H1 (cell line): ENCODE results near the gene RPTOR. TPM values are rescaled to one million over a fixed set of nuclear protein-coding genes. Genes with fewer than 3 reads are reported as not detected.

ENCODE experiments used
- CTCF ChIA-PET: fragments of 300-600 bp; sonication (Branson Sonifier 250); formaldehyde crosslinking; loops from one replicate; lab custom pipeline; 2021; ENCODE audit not compliant: partially characterized antibody; lab: Charles Lee
- POLR2A ChIA-PET: fragments of 300-600 bp; sonication (Branson Sonifier 250); formaldehyde crosslinking; loops from one replicate; lab custom pipeline; 2021; ENCODE audit warnings: inconsistent platforms; ENCODE audit not compliant: partially characterized antibody; lab: Charles Lee
- DNase-seq, 2 experiments: peaks; one replicate each; pipeline versions ENCODE4 v3.0.0 to v3.0.0-alpha.2; 2010 to 2022; ENCODE audit warnings: low spot score in 2 of 2, low read depth in 1 of 2, mixed read lengths in 1 of 2
- FAIRE-seq: peaks from 2 replicates; lab custom pipeline; 2011; peaks lifted over from hg19 to GRCh38; lab: Jason Lieb, UNC
- H2AFZ ChIP-seq: 2 replicates; pipeline ENCODE4 v1.8.1; 2012; ENCODE audit warnings: low read length, inconsistent platforms
- H2AK5ac ChIP-seq: 2 replicates; pipeline ENCODE4 v1.6.1; 2013; ENCODE audit warnings: low read depth, low read length
- H2BK120ac ChIP-seq: replicated peaks from 2 replicates; pipeline ENCODE3; 2013; ENCODE audit warnings: low read depth, low read length, inconsistent platforms
- H2BK12ac ChIP-seq: 2 replicates; pipeline ENCODE4 v1.6.1; 2013; ENCODE audit warnings: low read depth, low read length
- H2BK15ac ChIP-seq: 2 replicates; pipeline ENCODE4 v1.6.1; 2013; ENCODE audit warnings: low read length
- H2BK20ac ChIP-seq: 2 replicates; pipeline ENCODE4 v1.6.1; 2013; ENCODE audit warnings: low read length
- H2BK5ac ChIP-seq: 2 replicates; pipeline ENCODE4 v1.6.1; 2013; ENCODE audit warnings: low read depth, low read length
- H3K14ac ChIP-seq: 2 replicates; pipeline ENCODE4 v1.6.1; 2013; ENCODE audit warnings: inconsistent platforms; ENCODE audit not compliant: insufficient read length
- H3K18ac ChIP-seq: 2 replicates; pipeline ENCODE4 v1.6.1; 2013; ENCODE audit warnings: low read length; ENCODE audit errors: extremely low read depth
- H3K23ac ChIP-seq: 2 replicates; pipeline ENCODE4 v1.6.1; 2013; ENCODE audit warnings: inconsistent platforms; ENCODE audit not compliant: insufficient read length
- H3K23me2 ChIP-seq: 2 replicates; pipeline ENCODE4 v1.6.1; 2013; ENCODE audit warnings: low read depth, low read length
- H3K27ac ChIP-seq: 2 replicates; pipeline ENCODE4 v1.6.1; 2011; ENCODE audit warnings: low read depth, low read length, inconsistent platforms
- H3K27me3 ChIP-seq, 4 experiments: replicated peaks in 1 of 4; 1 replicate in 1 of 4; 2 replicates in 3 of 4; pipeline versions ENCODE4 v1.6.1 to v1.8.1; 2011 to 2013; ENCODE audit warnings: low read length in 3 of 4, mild to moderate bottlenecking in 3 of 4, inconsistent platforms in 2 of 4, mixed read lengths in 2 of 4, moderate library complexity in 1 of 4; ENCODE audit not compliant: control insufficient read depth in 3 of 4, insufficient read depth in 3 of 4; ENCODE audit errors: extremely low read depth in 1 of 4
- H3K36me3 ChIP-seq, 4 experiments: 2 replicates each; pipeline versions ENCODE4 v1.6.1 to v1.8.1; 2011 to 2013; ENCODE audit warnings: mild to moderate bottlenecking in 4 of 4, low read length in 3 of 4, moderate library complexity in 2 of 4, control low read depth in 1 of 4, inconsistent platforms in 1 of 4; ENCODE audit not compliant: insufficient read depth in 4 of 4, control insufficient read depth in 2 of 4
- H3K4ac ChIP-seq: replicated peaks from 2 replicates; pipeline ENCODE3; 2013; ENCODE audit warnings: low read length, low read depth, mixed read lengths, inconsistent platforms; ENCODE audit not compliant: insufficient read length
- H3K4me1 ChIP-seq, 4 experiments: replicated peaks in 1 of 4; 1 replicate in 1 of 4; 2 replicates in 3 of 4; pipeline versions ENCODE4 v1.6.1 to v1.8.1; 2011 to 2013; ENCODE audit warnings: low read length in 3 of 4, inconsistent platforms in 2 of 4, mixed read lengths in 1 of 4; ENCODE audit not compliant: insufficient read depth in 4 of 4, control insufficient read depth in 3 of 4
- H3K4me2 ChIP-seq, 2 experiments: 2 replicates each; pipeline versions ENCODE4 v1.6.1 to v1.8.1; 2011 to 2013; ENCODE audit warnings: low read depth in 2 of 2, low read length in 2 of 2, control low read depth in 1 of 2, inconsistent platforms in 1 of 2, mild to moderate bottlenecking in 1 of 2; ENCODE audit not compliant: insufficient read depth in 1 of 2
- H3K4me3 ChIP-seq, 4 experiments: fragments of 200-600, 300-600 bp in 1 of 4; sonication (generic), shearing (Covaris generic), sonication (Bioruptor Twin) in 1 of 4; 2 replicates each; pipeline versions ENCODE4 v1.5.1 to v1.8.1; 2011 to 2016; ENCODE audit warnings: low read length in 4 of 4, low read depth in 3 of 4, control low read depth in 2 of 4, inconsistent platforms in 2 of 4, mild to moderate bottlenecking in 2 of 4, mixed read lengths in 1 of 4, moderate library complexity in 1 of 4; ENCODE audit not compliant: insufficient read depth in 2 of 4; ENCODE audit errors: extremely low read depth in 1 of 4
- H3K56ac ChIP-seq: replicated peaks from 2 replicates; pipeline ENCODE3; 2013; ENCODE audit warnings: low read depth, mild to moderate bottlenecking, mixed read lengths, low read length, inconsistent platforms; ENCODE audit not compliant: insufficient read length
- H3K79me1 ChIP-seq: 2 replicates; pipeline ENCODE4 v1.6.1; 2013; ENCODE audit warnings: low read depth, low read length, control low read depth
- H3K79me2 ChIP-seq, 2 experiments: 2 replicates each; pipeline versions ENCODE4 v1.6.1 to v1.8.1; 2012 to 2013; ENCODE audit warnings: low read length in 2 of 2, mild to moderate bottlenecking in 2 of 2, inconsistent platforms in 1 of 2; ENCODE audit not compliant: insufficient read depth in 2 of 2, control insufficient read depth in 1 of 2
- H3K9ac ChIP-seq, 4 experiments: replicated peaks in 1 of 4; 1 replicate in 1 of 4; 2 replicates in 3 of 4; pipeline versions ENCODE4 v1.6.1 to v1.8.1; 2011 to 2013; ENCODE audit warnings: low read depth in 3 of 4, low read length in 3 of 4, control low read depth in 2 of 4, mild to moderate bottlenecking in 2 of 4, moderate library complexity in 2 of 4, inconsistent platforms in 1 of 4; ENCODE audit errors: extremely low read depth in 1 of 4
- H3K9me3 ChIP-seq, 2 experiments: 2 replicates each; pipeline versions ENCODE4 v1.6.1 to v1.8.1; 2012 to 2013; ENCODE audit warnings: mild to moderate bottlenecking in 2 of 2, moderate library complexity in 2 of 2, control low read depth in 1 of 2, inconsistent platforms in 1 of 2, low read depth in 1 of 2, low read length in 1 of 2, mixed read lengths in 1 of 2; ENCODE audit not compliant: insufficient read depth in 2 of 2
- H4K20me1 ChIP-seq, 2 experiments: replicated peaks in 1 of 2; 2 replicates each; pipeline versions ENCODE3 to v1.8.1; 2011 to 2013; ENCODE audit warnings: inconsistent platforms in 2 of 2, low read length in 2 of 2, mild to moderate bottlenecking in 1 of 2; ENCODE audit not compliant: insufficient read depth in 2 of 2, control insufficient read depth in 1 of 2
- H4K5ac ChIP-seq: 2 replicates; pipeline ENCODE4 v1.6.1; 2013; ENCODE audit warnings: low read length, low read depth, mixed read lengths, inconsistent platforms; ENCODE audit not compliant: insufficient read length
- H4K8ac ChIP-seq: 2 replicates; pipeline ENCODE4 v1.8.0; 2013; ENCODE audit warnings: mild to moderate bottlenecking, moderate library complexity, low read length, inconsistent platforms; ENCODE audit not compliant: insufficient read depth; ENCODE audit errors: extremely low read depth
- H4K91ac ChIP-seq: replicated peaks from 2 replicates; pipeline ENCODE3; 2013; ENCODE audit warnings: low read length, mixed read lengths, inconsistent platforms; ENCODE audit not compliant: insufficient read length
- ASH2L ChIP-seq: fragments of 200-600, 300-600 bp; sonication (generic); IDR thresholded peaks from one replicate; pipeline ENCODE4 v1.7.1; 2017; ENCODE audit warnings: low read length
- BACH1 ChIP-seq: IDR thresholded peaks from 2 replicates; pipeline ENCODE4 v1.6.1; 2012; ENCODE audit warnings: low read length, improper control_type of control experiment
- EZH2 ChIP-seq: fragments of 200-600 bp; sonication (generic); IDR thresholded peaks from 2 replicates; pipeline ENCODE4 v1.7.1; 2012; ENCODE audit warnings: low read depth, mild to moderate bottlenecking, moderate library complexity, low read length, inconsistent platforms; ENCODE audit not compliant: severe bottlenecking
- FOSL1 ChIP-seq: IDR thresholded peaks from 2 replicates; pipeline ENCODE4 v1.6.1; 2011; ENCODE audit warnings: mild to moderate bottlenecking, low read depth, low read length, moderate library complexity; ENCODE audit not compliant: insufficient read depth
- NANOG ChIP-seq: IDR thresholded peaks from 2 replicates; pipeline ENCODE4 v1.6.1; 2011; ENCODE audit warnings: low read length, low read depth, mild to moderate bottlenecking, inconsistent platforms; ENCODE audit not compliant: insufficient read depth, poor library complexity, severe bottlenecking
- RAD21 ChIP-seq, 2 experiments: IDR thresholded peaks in 1 of 2; conservative IDR thresholded peaks in 1 of 2; 2 replicates each; pipeline ENCODE4 v1.6.1; 2011; ENCODE audit warnings: low read depth in 2 of 2, low read length in 2 of 2, improper control_type of control experiment in 1 of 2, inconsistent platforms in 1 of 2, mild to moderate bottlenecking in 1 of 2, moderate library complexity in 1 of 2
- RFX5 ChIP-seq: IDR thresholded peaks from 2 replicates; pipeline ENCODE4 v1.6.1; 2011; ENCODE audit warnings: low read depth, low read length, improper control_type of control experiment, borderline replicate concordance
- RXRA ChIP-seq: IDR thresholded peaks from 2 replicates; pipeline ENCODE4 v1.6.1; 2011; ENCODE audit warnings: low read depth, mild to moderate bottlenecking, low read length, moderate library complexity; ENCODE audit not compliant: insufficient read depth
- YY1 ChIP-seq: IDR thresholded peaks from 2 replicates; pipeline ENCODE4 v1.6.1; 2011; ENCODE audit warnings: low read depth, mild to moderate bottlenecking, low read length
- WGBS, 2 experiments: shearing (Covaris generic) in 1 of 2; methylation state at CpG; one replicate each; pipeline versions ENCODE4 v1.1.6 to v1.1.7; 2013 to 2015; ENCODE audit warnings: low lambda C conversion rate in 2 of 2, mixed read lengths in 2 of 2, inconsistent platforms in 1 of 2, low coverage in 1 of 2, missing lambda C conversion rate in 1 of 2; ENCODE audit not compliant: insufficient replicate concordance in 2 of 2, insufficient coverage in 1 of 2, insufficient read length in 1 of 2; ENCODE audit errors: extremely low coverage in 1 of 2, missing lambda C conversion rate in 1 of 2; 5-methylcytosine and 5-hydroxymethylcytosine counted together
- polyA plus RNA-seq, 7 experiments: library from polyadenylated mRNA; depleted of rRNA in 3 of 7; stranded (reverse) in 5 of 7; unstranded in 2 of 7; fragments of >200 nt in 5 of 7; fragments of 200-250 nt in 2 of 7; gene quantifications; 1 replicate in 5 of 7; 2 replicates in 1 of 7; 4 replicates in 1 of 7; pipeline versions ENCODE4 v1.2.1 to v1.2.3, GENCODE V29; 2011 to 2013; ENCODE audit warnings: missing spikeins in 2 of 7, mixed read lengths in 2 of 7
- total RNA-seq: library from RNA; stranded (reverse); fragmentation: NEBNext Ultra II Directional; extraction: Animal tissue kit (Norgen Biotek cat#: 25700); gene quantifications from 2 replicates; pipeline ENCODE4 v1.2.1, GENCODE V29; 2021
- TF ChIP-seq, protein P1 (sequence below), 3 experiments: IDR thresholded peaks; 1 replicate in 2 of 3; 2 replicates in 1 of 3; pipeline versions ENCODE4 v1.5.1 to v1.6.1; 2011; ENCODE audit warnings: low read length in 3 of 3, mild to moderate bottlenecking in 3 of 3, inconsistent platforms in 2 of 3, low read depth in 1 of 3, moderate library complexity in 1 of 3; ENCODE audit not compliant: insufficient read depth in 1 of 3; ENCODE audit errors: control extremely low read depth in 1 of 3

The RPTOR gene
- total and polyA plus RNA-seq, 2 of the 8 experiments (the other 6 are each of a cell fraction or from before 2014, with no cell fraction given), result 6.9 to 28.7 TPM

DNA sequence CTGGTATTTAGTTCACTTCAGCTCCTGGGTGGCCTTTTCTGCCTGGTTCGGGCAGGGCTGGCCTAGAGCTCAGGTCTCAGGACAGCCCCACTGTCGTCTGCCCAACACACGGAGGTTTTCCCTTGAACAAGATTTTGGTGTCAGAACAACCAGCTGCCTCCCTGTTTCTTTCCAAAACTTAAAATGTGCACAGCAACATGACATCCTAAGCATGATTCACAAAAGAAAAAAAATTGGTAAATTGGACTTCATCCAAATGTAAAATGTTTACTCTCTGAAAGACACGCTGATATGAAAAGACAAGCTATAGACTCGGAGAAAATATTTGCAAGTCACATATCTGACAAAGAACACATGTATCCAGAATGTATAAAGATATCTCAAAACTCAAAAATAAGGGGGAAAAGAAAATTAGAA lies 249.2 kb downstream of the RPTOR start:
- H2BK5ac ChIP-seq, result no peak overlapping the region
- no peak for FAIRE-seq
- H3K4me3 ChIP-seq, result no peak overlapping the region
- H3K18ac ChIP-seq, result no peak overlapping the region
- no peaks in the 10 kb centered on the region for H3K36me3 ChIP-seq
- WGBS, 2 experiments, result 87% methylated on average over 5 of the region's 5 CpGs; no CpG with 5 or more reads in 1 of the 2 experiments
- no peak overlapping the region for H3K14ac ChIP-seq
- H3K79me2 ChIP-seq, result no peaks in the 10 kb centered on the region
- H3K23ac ChIP-seq, result no peak overlapping the region
- H2BK120ac ChIP-seq, result no peak overlapping the region
- no peak overlapping the region for H4K8ac ChIP-seq
- peaks cover 0 to 3% of the 10 kb centered on the region in 2 experiments for H4K20me1 ChIP-seq
- no peak overlapping the region for H3K4me2 ChIP-seq
- no peak overlapping the region for H4K91ac ChIP-seq
- no peak overlapping the region for H3K9ac ChIP-seq
- no peak overlapping the region for H2AK5ac ChIP-seq
- no peak overlapping the region for H2BK15ac ChIP-seq
- no peak overlapping the region for H3K56ac ChIP-seq
- H3K27me3 ChIP-seq, result no peaks in the 10 kb centered on the region
- H3K27ac ChIP-seq, result no peak overlapping the region
- H3K9me3 ChIP-seq, result no peaks in the 10 kb centered on the region
- CTCF ChIA-PET, result interaction anchor here (0.8 to 1.4 kb wide), 4 partner anchors 10 to 105 kb away, joined by 3 to 6 read pairs (median 3); no protein-coding TSS in a partner anchor
- no peak overlapping the region for H4K5ac ChIP-seq
- peaks cover 0 to 4% (median 0%) of the 10 kb centered on the region in 4 experiments; a peak in 2 of 7 replicates for H3K4me1 ChIP-seq
- 0 out of 2 replicates have a peak, but pooled peaks cover 4% of the 10 kb centered on the region for H3K79me1 ChIP-seq
- DNase-seq, result no peak
- no peaks in the 10 kb centered on the region for H3K23me2 ChIP-seq
- POLR2A ChIA-PET, result interaction anchor here (1.2 to 1.6 kb wide), 2 partner anchors 34 to 50 kb away, joined by 3 read pairs; no protein-coding TSS in a partner anchor
- H3K4ac ChIP-seq, result no peak overlapping the region
- H2BK20ac ChIP-seq, result no peak overlapping the region
- no peak overlapping the region for H2BK12ac ChIP-seq
- no peak overlapping the region for H2AFZ ChIP-seq
- TF ChIP-seq, protein P1, sequence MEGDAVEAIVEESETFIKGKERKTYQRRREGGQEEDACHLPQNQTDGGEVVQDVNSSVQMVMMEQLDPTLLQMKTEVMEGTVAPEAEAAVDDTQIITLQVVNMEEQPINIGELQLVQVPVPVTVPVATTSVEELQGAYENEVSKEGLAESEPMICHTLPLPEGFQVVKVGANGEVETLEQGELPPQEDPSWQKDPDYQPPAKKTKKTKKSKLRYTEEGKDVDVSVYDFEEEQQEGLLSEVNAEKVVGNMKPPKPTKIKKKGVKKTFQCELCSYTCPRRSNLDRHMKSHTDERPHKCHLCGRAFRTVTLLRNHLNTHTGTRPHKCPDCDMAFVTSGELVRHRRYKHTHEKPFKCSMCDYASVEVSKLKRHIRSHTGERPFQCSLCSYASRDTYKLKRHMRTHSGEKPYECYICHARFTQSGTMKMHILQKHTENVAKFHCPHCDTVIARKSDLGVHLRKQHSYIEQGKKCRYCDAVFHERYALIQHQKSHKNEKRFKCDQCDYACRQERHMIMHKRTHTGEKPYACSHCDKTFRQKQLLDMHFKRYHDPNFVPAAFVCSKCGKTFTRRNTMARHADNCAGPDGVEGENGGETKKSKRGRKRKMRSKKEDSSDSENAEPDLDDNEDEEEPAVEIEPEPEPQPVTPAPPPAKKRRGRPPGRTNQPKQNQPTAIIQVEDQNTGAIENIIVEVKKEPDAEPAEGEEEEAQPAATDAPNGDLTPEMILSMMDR (IDR thresholded peaks at IDR 0.05; ENCODE audit: control extremely low read depth in 1 of 3, insufficient read depth in 1 of 3, low read depth in 1 of 3, low read length in 3 of 3), result no peak
- TF ChIP-seq ASH2L (no peak), RAD21 (IDR thresholded peaks at IDR 0.05 in 1 of 2, conservative IDR thresholded peaks at IDR 0.05 in 1 of 2; ENCODE audit: low read depth in 2 of 2, low read length in 2 of 2) (no peak), BACH1 (no peak), FOSL1 (no peak), EZH2 (no peak), RFX5 (no peak), NANOG (no peak), YY1 (no peak), RXRA (no peak)
